BJ (cell line): Measurements from ENCODE around the gene TMEM45A. TPM values are rescaled to one million over a fixed set of nuclear protein-coding genes. Genes with fewer than 3 reads are reported as not detected.

Experiments used
- CTCF ChIA-PET: fragments of 350-600 bp; formaldehyde crosslinking; extraction: SDS; loops from one replicate; lab custom pipeline; 2021; ENCODE audit warnings: antibody characterized with exemption, inconsistent platforms; lab: Yijun Ruan, JAX
- POLR2A ChIA-PET: fragments of 300-600 bp; sonication (Branson Sonifier 250); formaldehyde crosslinking; extraction: SDS; loops from one replicate; lab custom pipeline; 2021; ENCODE audit warnings: antibody characterized with exemption; lab: Charles Lee
- DNase-seq: peaks from one replicate; pipeline ENCODE4 v3.0.0-alpha.2; 2011; ENCODE audit warnings: low read depth
- H3K27me3 ChIP-seq: 2 replicates; pipeline ENCODE4 v1.6.0; 2011; ENCODE audit warnings: low read length; ENCODE audit not compliant: control insufficient read depth, insufficient read depth
- H3K36me3 ChIP-seq: 2 replicates; pipeline ENCODE4 v1.5.1; 2011; ENCODE audit warnings: low read length; ENCODE audit not compliant: control insufficient read depth, insufficient read depth
- H3K4me3 ChIP-seq: 2 replicates; pipeline ENCODE4 v1.5.1; 2011; ENCODE audit warnings: low read depth, mild to moderate bottlenecking, control low read depth, low read length
- polyA plus RNA-seq: library from polyadenylated mRNA; depleted of rRNA; stranded (reverse); fragments of >200 nt; gene quantifications from 2 replicates; pipeline ENCODE4 v1.2.3, GENCODE V29; 2011
- TF ChIP-seq, protein P1 (sequence below): IDR thresholded peaks from 2 replicates; pipeline ENCODE4 v1.5.1; 2011; ENCODE audit warnings: low read depth, mild to moderate bottlenecking, control low read depth, inconsistent platforms, low read length, moderate library complexity; ENCODE audit not compliant: insufficient read depth

Gene TMEM45A
- polyA plus RNA-seq, 1 experiment: 35.1 TPM

DNA sequence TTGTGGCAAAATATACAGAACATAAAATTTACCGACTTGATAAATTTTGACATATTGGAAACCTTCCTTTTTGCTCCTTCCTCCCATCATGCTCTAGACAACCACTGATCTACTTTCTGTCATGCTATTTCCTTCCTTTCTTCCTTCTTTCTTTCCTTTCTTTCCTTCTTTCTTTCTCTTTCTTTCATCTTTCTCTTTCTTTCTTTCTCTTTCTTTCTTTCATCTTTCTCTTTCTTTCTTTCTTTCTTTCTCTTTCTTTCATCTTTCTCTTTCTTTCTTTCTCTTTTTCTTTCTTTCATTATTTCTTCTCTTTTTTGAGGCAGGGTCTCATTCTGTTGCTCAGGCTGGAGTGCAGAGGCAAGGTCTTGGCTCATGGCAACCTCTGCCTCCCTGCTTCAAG is 8.9 kb upstream of the TMEM45A start:
- ChIA-PET CTCF (interaction anchor here (1.0 kb wide), 1 partner anchor 1194 kb away, joined by 3 read pairs; the partner anchor contains the start of gene ZBTB11), POLR2A (no interaction called here)
- Histone ChIP-seq H3K36me3 (no peaks in the 10 kb centered on the region), H3K27me3 (peaks cover 5% of the 10 kb centered on the region), H3K4me3 (no peak overlapping the region)
- DNase-seq: no peak
- TF ChIP-seq, protein P1, sequence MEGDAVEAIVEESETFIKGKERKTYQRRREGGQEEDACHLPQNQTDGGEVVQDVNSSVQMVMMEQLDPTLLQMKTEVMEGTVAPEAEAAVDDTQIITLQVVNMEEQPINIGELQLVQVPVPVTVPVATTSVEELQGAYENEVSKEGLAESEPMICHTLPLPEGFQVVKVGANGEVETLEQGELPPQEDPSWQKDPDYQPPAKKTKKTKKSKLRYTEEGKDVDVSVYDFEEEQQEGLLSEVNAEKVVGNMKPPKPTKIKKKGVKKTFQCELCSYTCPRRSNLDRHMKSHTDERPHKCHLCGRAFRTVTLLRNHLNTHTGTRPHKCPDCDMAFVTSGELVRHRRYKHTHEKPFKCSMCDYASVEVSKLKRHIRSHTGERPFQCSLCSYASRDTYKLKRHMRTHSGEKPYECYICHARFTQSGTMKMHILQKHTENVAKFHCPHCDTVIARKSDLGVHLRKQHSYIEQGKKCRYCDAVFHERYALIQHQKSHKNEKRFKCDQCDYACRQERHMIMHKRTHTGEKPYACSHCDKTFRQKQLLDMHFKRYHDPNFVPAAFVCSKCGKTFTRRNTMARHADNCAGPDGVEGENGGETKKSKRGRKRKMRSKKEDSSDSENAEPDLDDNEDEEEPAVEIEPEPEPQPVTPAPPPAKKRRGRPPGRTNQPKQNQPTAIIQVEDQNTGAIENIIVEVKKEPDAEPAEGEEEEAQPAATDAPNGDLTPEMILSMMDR: no peak

DNA sequence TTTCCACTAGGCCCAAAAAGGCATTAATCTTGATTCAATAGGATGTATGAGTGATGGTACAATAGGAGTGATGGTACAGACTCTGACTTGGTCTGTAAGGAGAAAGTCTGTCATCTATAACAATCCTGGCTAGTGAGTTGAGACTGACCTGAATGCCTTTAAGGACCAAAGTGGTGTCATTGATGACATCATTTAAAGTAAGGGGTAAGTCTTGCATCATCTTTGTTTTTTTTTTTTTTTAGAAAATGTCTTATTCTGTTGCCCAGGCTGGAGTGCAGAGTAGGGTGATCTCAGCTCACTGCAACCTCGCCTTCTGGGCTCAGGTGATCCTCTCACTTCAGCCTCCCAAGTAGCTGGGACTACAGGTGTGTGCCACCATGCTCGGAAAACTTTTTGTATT is 5.6 kb upstream of the TMEM45A start:
- no peaks in the 10 kb centered on the region for H3K36me3 ChIP-seq
- ChIA-PET POLR2A (interaction anchor here (0.6 kb wide), 1 partner anchor 1104 kb away, joined by 28 read pairs; no protein-coding TSS in a partner anchor), CTCF (no interaction called here)
- peaks cover 2% of the 10 kb centered on the region; the same call in 1 of the 2 replicates for H3K27me3 ChIP-seq
- H3K4me3 ChIP-seq: no peak overlapping the region
- no peak for DNase-seq
- TF ChIP-seq, protein P1: no peak

DNA sequence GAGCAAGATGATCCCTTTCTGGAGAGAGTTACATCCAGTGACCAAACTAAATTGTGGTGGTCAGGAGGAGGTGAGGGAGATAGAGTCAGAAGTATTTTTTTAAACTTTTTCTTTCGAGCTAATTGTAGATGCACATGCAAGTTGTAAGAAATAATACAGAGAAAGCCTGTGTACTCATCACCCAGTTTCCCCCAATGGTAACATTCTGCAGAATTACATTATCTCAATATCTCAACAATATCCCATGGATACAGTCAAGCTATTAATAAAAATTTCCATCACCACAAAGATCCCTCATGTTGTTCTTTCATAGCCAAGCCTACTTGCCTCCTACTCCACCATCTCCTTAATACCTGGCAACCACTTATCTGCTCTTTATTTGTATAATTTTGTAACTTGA is 3.3 kb upstream of the TMEM45A start:
- TF ChIP-seq, protein P1: no peak
- CTCF ChIA-PET: no interaction called here

DNA sequence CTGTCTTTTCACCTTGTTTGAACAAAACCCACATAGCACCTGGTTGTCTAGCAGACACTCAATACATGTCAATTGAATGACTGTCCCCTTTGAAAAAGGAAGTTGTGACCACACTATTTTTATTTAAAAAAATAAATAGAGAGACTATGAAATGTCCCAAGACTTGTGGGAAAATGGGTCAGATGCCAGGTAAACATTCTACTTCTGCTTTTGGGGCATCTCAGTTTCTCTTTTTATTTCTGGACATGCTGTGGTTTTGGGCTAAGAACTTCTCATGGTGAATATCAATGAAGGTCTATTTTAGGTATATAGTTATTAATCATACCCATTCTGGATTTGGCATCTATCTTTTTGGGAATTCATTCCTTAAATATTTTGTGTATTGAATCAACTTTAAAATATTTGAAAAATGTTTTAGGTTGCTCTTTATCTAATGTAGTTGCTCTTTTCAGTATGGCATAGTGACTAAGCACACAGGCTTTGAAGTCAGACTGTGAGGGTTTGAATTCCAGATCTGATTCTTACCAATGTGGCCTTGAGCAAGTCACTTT is 4.4 kb downstream of the TMEM45A start:
- Histone ChIP-seq H3K36me3 (no peaks in the 10 kb centered on the region), H3K4me3 (no peak overlapping the region), H3K27me3 (no peaks in the 10 kb centered on the region)
- DNase-seq: no peak
- POLR2A ChIA-PET: no interaction called here
- CTCF ChIA-PET: interaction anchor here (1.0 to 1.2 kb wide), 2 partner anchors 9 to 65 kb away, joined by 3 read pairs; no protein-coding TSS in a partner anchor
- TF ChIP-seq, protein P1: no peak

More for the DNA sequence above, 3.3 kb upstream of the TMEM45A start:
- POLR2A ChIA-PET: no interaction called here
- H3K36me3 ChIP-seq: no peaks in the 10 kb centered on the region
- no peaks in the 10 kb centered on the region for H3K27me3 ChIP-seq
- H3K4me3 ChIP-seq: no peak overlapping the region
- no peak for DNase-seq

DNA sequence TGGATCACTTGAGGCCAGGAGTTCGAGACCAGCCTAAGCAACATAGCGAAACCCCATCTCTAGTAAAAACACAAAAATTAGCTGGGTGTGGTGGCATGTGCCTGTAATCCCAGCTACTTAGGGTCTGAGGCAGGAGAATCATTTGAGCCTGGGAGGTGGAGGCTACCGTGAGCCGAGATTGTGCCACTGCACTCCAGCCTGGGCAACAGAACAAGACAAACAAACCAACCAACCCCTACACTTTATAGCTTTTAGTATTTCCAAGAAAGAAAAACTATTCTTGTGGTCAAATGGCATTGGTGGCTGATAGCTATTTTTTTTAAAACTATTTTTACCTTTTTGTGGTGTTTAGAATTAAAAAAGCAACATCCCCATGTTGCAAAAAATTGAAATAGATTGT is 7.2 kb downstream of the TMEM45A start:
- H3K36me3 ChIP-seq: no peaks in the 10 kb centered on the region; the same call in 1 of the 2 replicates
- H3K4me3 ChIP-seq: no peak overlapping the region
- CTCF ChIA-PET: interaction anchor here (1.0 kb wide), 1 partner anchor 34 kb away, joined by 4 read pairs; no protein-coding TSS in a partner anchor
- no peak for DNase-seq
- POLR2A ChIA-PET: no interaction called here
- H3K27me3 ChIP-seq: no peaks in the 10 kb centered on the region
- TF ChIP-seq, protein P1: no peak
